Stimulated activated CD4-positive, alpha-beta T cell treated with anti-CD3 and anti-CD28 coated beads, Interleukin-12 subunit alpha, Interleukin-12 subunit beta, amount 100 ng/mL, for 24 hours (primary cell): ENCODE measurements around the gene ZNF385D.
"Not testable (repeated sequence)": the region's sequence is repeated elsewhere in the genome, so short reads cannot be mapped to it uniquely, and the experiment has no call there.

Source experiments
- DNase-seq, 2 experiments: peaks; one replicate each; pipeline ENCODE4 v3.0.0-alpha.2; 2020; ENCODE audit warnings: low read depth in 2 of 2

Gene ZNF385D

DNA sequence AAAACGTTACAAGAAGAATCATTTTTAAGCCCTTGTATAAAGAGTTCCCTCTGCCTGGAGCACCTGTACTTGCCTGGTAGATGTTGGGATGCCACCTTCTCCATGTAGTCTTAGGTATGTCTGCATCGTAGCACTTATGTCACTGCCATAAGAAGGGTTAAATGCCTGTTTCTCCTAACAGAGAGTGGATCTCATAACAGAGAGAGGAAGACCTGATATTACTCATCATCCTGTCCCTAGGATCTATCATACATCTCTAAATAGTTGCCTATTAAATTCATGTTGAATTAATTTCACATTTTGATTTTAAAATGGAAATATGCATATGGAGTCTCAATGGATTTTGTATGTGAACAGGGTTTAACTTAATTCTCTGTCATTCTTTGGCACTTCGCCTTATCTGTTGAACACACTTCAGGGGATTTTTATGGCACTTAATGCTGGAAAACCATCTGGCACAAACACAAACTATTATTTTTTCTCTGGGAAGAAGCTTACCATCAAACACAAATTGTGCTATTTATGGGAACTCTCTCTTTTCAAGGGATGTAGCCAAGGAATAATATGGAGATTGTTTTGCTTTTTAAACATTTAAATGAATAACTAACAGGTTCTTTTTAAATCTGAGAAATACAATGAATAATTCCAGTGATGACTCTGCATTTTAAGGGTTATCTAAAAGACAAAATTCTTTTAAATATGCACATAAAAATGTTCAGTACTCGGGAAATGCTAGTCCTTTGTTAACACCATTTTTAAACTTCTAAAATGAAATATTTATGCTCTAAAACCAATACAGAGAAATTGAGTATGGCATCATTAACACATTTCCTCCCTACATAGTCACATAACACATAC lies 230.7 kb downstream of the ZNF385D start:
- no peak for DNase-seq

DNA sequence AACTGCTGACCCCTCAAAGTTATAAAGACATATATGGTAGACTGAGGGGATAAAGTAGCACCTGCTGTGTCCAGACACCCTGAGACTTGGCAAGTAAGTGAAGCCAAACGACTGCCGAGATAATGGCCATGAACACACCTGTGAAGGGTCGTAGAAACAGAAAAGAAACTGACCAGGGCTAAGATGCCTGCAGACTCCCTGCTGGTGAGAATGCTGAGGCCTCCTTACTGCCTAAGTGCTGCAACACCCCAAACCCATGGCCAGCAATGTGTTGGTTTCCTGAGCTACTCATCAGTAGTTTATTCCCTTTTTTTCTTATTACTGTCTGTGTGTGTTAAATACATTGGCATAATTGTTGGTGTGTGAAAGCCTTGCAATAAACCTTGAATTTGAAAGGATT lies 233.8 kb downstream of the ZNF385D start:
- no peak for DNase-seq

- DNase-seq, result no peak
These were observed 235.6 kb downstream of the ZNF385D start for GRCh38 chr3:21515417-21515816.

GRCh38 chr3:21509731-21510470 lies 241.1 kb downstream of the ZNF385D start:
- DNase-seq, result no peak

GRCh38 chr3:21508246-21508645 lies 242.8 kb downstream of the ZNF385D start:
- DNase-seq, result no peak

- DNase-seq, result no peak
These were observed 245.1 kb downstream of the ZNF385D start for GRCh38 chr3:21505711-21506460.

- DNase-seq, result no peak
These were observed 248.4 kb downstream of the ZNF385D start for GRCh38 chr3:21502656-21503055.

DNA sequence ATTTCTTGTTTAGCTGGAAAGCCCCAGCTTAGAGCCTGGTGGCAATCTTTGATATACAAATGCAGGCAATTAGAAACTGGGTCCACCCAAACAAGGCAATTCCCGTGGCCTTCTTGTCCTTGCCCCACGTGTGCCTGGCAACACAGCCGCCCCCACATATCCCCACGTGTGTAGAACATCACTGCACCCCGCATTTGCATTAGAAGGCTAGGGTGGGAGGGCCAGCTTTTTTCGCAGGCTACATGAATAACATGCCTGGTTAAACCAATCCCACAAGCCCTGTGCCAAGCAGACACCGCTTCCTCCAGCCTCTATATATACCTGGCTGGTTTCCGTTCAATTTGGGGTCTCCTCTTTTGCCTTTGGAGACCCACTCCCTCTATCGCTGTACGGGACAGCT lies 250.2 kb downstream of the ZNF385D start:
- no peak for DNase-seq

DNA sequence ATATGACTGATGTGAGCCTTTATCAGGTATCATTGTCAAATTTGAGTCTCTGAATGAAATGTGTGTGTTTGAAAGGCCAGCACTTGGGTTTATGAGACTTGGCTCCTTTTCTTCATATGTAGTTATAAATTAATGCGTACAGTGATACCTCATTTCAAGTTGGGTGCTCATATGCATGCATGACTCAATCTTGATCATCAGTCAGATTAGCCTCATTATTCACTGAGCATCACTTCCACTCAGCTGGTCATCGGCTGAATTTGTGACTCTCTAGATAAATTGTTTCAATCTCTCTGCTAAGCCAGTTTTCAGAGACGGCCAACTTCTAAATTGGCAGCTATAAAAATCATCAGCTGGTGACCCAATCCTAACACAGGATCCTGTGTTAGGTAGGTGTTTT lies 260.3 kb downstream of the ZNF385D start:
- DNase-seq, result not testable (repeated sequence)

GRCh38 chr3:21487520-21487919 lies 263.5 kb downstream of the ZNF385D start:
- DNase-seq, result no peak

GRCh38 chr3:21486024-21486935 lies 264.7 kb downstream of the ZNF385D start:
- not testable (repeated sequence) for DNase-seq

- DNase-seq, result no peak
These were observed 266.2 kb downstream of the ZNF385D start for GRCh38 chr3:21484828-21485144.

DNA sequence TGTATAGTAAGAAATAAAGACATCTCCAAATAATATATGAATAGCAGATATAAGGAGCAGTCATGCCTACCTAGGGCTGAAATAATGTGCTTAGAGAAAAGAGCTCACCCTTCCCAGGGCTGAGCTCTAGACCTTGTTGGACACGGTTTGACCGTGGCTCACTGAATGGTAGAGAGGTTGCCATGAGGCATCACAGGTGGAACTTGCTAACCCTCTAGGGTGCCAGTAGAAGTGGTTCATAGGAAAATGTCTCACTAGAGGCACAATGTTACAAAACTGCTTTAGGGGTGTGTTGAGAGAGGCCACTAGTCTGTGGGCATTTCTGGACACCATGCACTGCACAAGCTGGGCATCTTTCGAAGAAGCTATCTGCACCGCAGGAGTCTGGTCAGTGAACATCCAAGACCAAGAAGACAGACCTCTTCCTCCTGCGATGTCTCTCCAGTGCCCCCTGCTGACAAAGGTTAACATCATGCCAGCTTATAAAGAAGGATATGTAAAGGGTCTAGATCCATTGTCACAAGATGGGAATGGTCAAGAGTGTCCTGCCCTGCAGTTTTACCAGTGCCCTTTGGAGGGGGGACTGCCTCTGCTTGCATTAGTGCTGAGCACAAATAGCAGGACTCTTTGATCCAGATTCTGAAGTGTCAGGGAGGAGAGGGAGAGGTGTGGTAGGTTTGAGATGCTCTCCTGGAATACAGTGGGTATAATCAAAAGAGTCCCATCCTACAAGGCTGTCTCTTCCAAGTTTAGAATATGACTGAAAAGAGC lies 266.8 kb downstream of the ZNF385D start:
- no peak for DNase-seq

GRCh38 chr3:21481991-21482390 lies 269.0 kb downstream of the ZNF385D start:
- no peak for DNase-seq

DNA sequence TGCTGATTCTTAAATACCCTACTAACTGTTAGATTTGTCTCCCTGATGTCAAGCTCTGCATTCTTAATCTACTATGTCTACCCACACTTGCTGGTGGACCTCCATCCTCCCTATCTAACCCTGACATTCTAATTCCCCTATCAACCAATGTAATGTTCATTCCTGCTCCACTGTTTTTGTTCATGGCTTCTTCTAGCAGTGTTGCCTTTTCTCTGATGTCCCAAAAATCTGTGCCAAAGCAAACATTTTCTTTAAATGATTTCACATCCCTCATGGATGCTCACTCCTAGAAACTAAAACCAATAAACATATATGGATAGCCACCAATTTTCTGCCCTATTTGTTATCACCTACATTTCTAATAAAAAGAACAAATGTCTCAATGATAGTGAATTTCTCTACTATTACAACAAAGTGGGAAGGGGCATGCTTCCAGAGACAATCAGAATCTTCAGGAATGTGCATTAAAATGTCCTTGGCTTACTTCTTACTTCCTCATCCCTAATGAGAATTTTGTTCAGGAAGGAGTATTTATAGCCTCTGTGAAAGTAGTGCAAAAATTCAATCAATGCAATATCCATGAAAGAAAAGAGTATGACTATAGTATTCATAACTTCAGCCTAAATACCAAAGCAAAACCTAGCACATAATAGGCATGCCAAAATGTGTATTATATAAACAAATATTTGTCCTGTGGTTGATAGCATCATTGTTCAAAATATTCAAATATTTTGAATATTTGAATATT lies 273.3 kb downstream of the ZNF385D start:
- DNase-seq, result no peak

DNA sequence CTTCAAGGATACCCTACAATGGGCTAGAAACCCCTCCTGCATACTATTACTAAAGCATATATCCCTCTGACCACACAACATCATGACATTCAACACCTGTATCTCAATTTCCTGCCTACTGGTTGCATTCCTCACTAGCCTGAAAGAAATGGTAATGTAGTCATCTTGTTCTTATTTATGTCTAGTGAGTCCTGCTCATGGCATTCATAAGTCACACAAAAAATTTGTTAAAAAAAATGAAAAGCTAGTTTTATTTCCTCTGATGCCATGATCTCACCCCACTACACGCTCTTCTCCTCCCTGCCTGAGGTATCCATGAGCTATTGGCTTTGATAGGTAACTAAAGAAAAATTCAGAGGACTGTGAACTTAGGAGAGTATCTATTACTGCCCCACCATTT lies 284.5 kb downstream of the ZNF385D start:
- DNase-seq, result no peak

- no peak for DNase-seq
These were observed 286.3 kb downstream of the ZNF385D start for GRCh38 chr3:21464746-21465145.

GRCh38 chr3:21463319-21463718 lies 287.7 kb downstream of the ZNF385D start:
- DNase-seq, result no peak

GRCh38 chr3:21462141-21462540 lies 288.9 kb downstream of the ZNF385D start:
- no peak for DNase-seq

DNA sequence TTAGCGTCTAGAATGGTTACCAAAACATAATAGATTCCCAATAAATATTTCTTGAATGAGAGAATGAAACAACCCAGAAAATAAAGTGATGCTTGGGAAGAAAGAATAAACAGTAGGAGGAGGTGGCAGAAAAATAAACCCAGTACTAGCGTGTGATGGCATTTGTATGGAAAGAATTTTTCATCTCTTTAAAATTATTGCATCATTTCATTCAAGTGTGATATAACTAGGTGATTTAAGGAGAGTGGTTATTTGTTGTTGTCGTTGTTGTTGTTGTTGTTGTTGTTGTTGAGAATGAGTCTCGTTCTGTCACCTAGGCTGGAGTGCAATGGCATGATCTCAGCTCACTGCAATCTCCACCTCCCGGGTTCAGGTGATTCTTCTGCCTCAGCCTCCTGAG lies 293.9 kb downstream of the ZNF385D start:
- DNase-seq, result no peak
